GM12878 (cell line): Measurements from ENCODE around the gene SLC4A5.

Experiments used
- CBX5 ChIP-seq: sonication (generic); IDR thresholded peaks from 2 replicates; pipeline ENCODE4 v1.6.1; 2016; ENCODE audit warnings: low read depth, moderate library complexity, mild to moderate bottlenecking, inconsistent platforms
- CTCF ChIP-seq, 3 experiments: IDR thresholded peaks in 2 of 3; conservative IDR thresholded peaks in 1 of 3; 2 replicates each; pipeline ENCODE4 v1.5.1; 2011; ENCODE audit warnings: low read depth in 3 of 3, low read length in 3 of 3, mild to moderate bottlenecking in 3 of 3, control low read depth in 2 of 3, moderate library complexity in 2 of 3, inconsistent platforms in 1 of 3, mixed read lengths in 1 of 3; ENCODE audit not compliant: control insufficient read depth in 2 of 3, insufficient read depth in 1 of 3; ENCODE audit errors: extremely low read depth in 1 of 3
- POLR2AphosphoS5 ChIP-seq: IDR thresholded peaks from 2 replicates; pipeline ENCODE4 v1.6.1; 2011; ENCODE audit warnings: mild to moderate bottlenecking, low read length, inconsistent platforms

DNA sequence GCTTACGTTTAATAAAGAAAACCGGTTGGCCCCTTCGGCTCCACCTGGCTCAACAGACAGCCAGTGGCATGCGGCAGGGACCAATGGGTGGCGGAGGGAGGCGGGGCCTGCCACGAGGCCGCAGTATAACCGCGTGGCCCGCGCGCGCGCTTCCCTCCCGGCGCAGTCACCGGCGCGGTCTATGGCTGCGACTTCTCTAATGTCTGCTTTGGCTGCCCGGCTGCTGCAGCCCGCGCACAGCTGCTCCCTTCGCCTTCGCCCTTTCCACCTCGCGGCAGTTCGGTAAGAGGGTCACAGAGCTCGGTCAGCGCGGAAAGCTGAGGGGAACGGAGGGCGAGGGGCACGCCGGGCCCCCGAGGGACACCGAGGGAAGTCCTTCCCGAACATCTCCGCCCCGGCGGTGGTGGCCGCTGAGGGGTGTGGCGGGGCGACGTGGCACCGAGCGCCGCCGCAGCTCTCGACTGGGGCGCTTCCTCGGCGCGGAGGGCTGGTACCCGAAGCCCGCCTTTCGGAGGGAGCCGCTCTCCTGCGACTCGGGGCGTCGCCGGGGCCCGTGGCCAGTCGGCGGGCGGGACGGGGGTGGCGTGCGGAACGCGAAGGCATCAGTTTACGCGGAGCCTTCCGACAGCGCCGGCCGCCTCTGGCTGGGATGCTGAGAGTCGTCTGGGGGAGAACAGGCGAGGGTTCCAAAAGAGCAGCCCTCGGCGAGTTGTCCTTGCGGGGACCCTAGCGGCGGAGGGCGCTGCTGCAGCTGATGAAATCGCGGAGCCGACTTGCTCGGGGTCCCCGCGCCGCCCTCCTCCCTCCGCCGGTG, 144.5 kb downstream of the SLC4A5 start, which contains the start of gene MTHFD2:
- no peak; the same call in 1 of the 2 replicates for TF ChIP-seq CBX5
- peak; percentile 81 to 90 (median 87) for TF ChIP-seq CTCF (IDR thresholded peaks at IDR 0.05 in 2 of 3, conservative IDR thresholded peaks at IDR 0.05 in 1 of 3; ENCODE audit: control insufficient read depth in 2 of 3, extremely low read depth in 1 of 3, insufficient read depth in 1 of 3, low read depth in 3 of 3, low read length in 3 of 3)
- peak; percentile 99 for TF ChIP-seq POLR2AphosphoS5
